ENCODE measurements around the gene AGBL1. TPM values are rescaled to one million over a fixed set of nuclear protein-coding genes. Genes with fewer than 3 reads are reported as not detected.
"Not testable (repeated sequence)": the region's sequence is repeated elsewhere in the genome, so short reads cannot be mapped to it uniquely, and the experiment has no call there.

Gene AGBL1
- total RNA-seq, 1 experiment from 2014 or later = not detected

GRCh38 chr15:86446253-86446640, 366.6 kb downstream of the AGBL1 start:
- no peaks in the 10 kb centered on the region for H3K79me2 ChIP-seq (ENCODE audit: insufficient read depth, low read length)
- H4K5ac ChIP-seq (ENCODE audit: insufficient read length, low read depth, low read length) = no peak overlapping the region
- WGBS (ENCODE audit: extremely low coverage, insufficient read length, low lambda C conversion rate) = no CpG with 5 or more reads among the region's 2 CpGs
- H3K56ac ChIP-seq (ENCODE audit: insufficient read length, low read depth, low read length) = no peak overlapping the region
- no peak for TF ChIP-seq CTCF (conservative IDR thresholded peaks at IDR 0.05)
- no peaks in the 10 kb centered on the region for H3K23me2 ChIP-seq (ENCODE audit: insufficient read length, low read depth, low read length, poor library complexity, severe bottlenecking)
- no peak overlapping the region for H3K14ac ChIP-seq (ENCODE audit: insufficient read depth, low read length)
- no peaks in the 10 kb centered on the region for H3K27me3 ChIP-seq (ENCODE audit: insufficient read depth, low read length)
- Mint-ChIP-seq H3K36me3 (ENCODE audit: insufficient read depth in 1 of 3, low read depth in 3 of 3) (no peaks in the 10 kb centered on the region), H3K4me3 (no peak overlapping the region), H3K9me3 (no peaks in the 10 kb centered on the region), H3K27me3 (ENCODE audit: low read depth) (no peaks in the 10 kb centered on the region), H3K4me1 (0 out of 4 replicates have a peak, but pooled peaks cover 0 to 2% of the 10 kb centered on the region in 2 experiments), H3K27ac (no peak overlapping the region)
- H3K9ac ChIP-seq (ENCODE audit: extremely low read depth, insufficient read length, low read length) = no peak overlapping the region
- H3T11ph ChIP-seq (ENCODE audit: low read length) = no peak overlapping the region
- no peak overlapping the region for H2AFZ ChIP-seq (ENCODE audit: low read length)
- no peak overlapping the region for H2BK5ac ChIP-seq (ENCODE audit: insufficient read length, low read length)
- no peak overlapping the region for H2AK5ac ChIP-seq (ENCODE audit: insufficient read length, low read length)
- no peak overlapping the region for H2BK12ac ChIP-seq (ENCODE audit: insufficient read length, low read depth, low read length)
- H3K79me1 ChIP-seq (ENCODE audit: insufficient read depth, low read depth, low read length, poor library complexity, severe bottlenecking) = no peaks in the 10 kb centered on the region
- no peak overlapping the region for H3K27ac ChIP-seq (ENCODE audit: insufficient read length, low read depth, low read length)
- H2BK120ac ChIP-seq (ENCODE audit: low read depth, low read length, poor library complexity, severe bottlenecking) = no peak overlapping the region
- no peak overlapping the region for H3K23ac ChIP-seq (ENCODE audit: insufficient read length, low read depth, low read length)
- H4K8ac ChIP-seq (replicated peaks; ENCODE audit: insufficient read length, low read depth, low read length) = no peak overlapping the region
- H3K9me3 ChIP-seq (ENCODE audit: control insufficient read depth, low read depth, low read length) = no peaks in the 10 kb centered on the region
- no peak overlapping the region for H3K4ac ChIP-seq (ENCODE audit: low read depth, low read length)
- DNase-seq = no peak
- H3K4me2 ChIP-seq (ENCODE audit: insufficient read depth, insufficient read length, low read length) = no peak overlapping the region
- H4K91ac ChIP-seq (ENCODE audit: insufficient read length, low read depth, low read length) = no peak overlapping the region
- H3K4me1 ChIP-seq (ENCODE audit: insufficient read depth, low read length) = no peaks in the 10 kb centered on the region
- no peak overlapping the region for H2BK15ac ChIP-seq (ENCODE audit: low read depth, low read length)
- no peaks in the 10 kb centered on the region for H4K20me1 ChIP-seq (ENCODE audit: control insufficient read depth, insufficient read depth, insufficient read length)
- H2BK20ac ChIP-seq (ENCODE audit: low read depth, low read length, poor library complexity, severe bottlenecking) = no peak overlapping the region
- H3K18ac ChIP-seq (ENCODE audit: insufficient read length, low read depth, low read length) = no peak overlapping the region

GRCh38 chr15:86465470-86466039, 385.9 kb downstream of the AGBL1 start:
- H3K27me3 ChIP-seq (ENCODE audit: insufficient read depth, low read length); H3K14ac ChIP-seq (ENCODE audit: insufficient read depth, low read length); H3K4me1 ChIP-seq (ENCODE audit: insufficient read depth, low read length); H2BK5ac ChIP-seq (ENCODE audit: insufficient read length, low read length); H3K23ac ChIP-seq (ENCODE audit: insufficient read length, low read depth, low read length); H3K27ac ChIP-seq (ENCODE audit: insufficient read length, low read depth, low read length); H4K5ac ChIP-seq (ENCODE audit: insufficient read length, low read depth, low read length); H3K18ac ChIP-seq (ENCODE audit: insufficient read length, low read depth, low read length); H3K27me3 Mint-ChIP-seq (ENCODE audit: low read depth); H3K9ac ChIP-seq (ENCODE audit: extremely low read depth, insufficient read length, low read length); H2AK5ac ChIP-seq (ENCODE audit: insufficient read length, low read length); H2BK20ac ChIP-seq (ENCODE audit: low read depth, low read length, poor library complexity, severe bottlenecking); H2BK12ac ChIP-seq (ENCODE audit: insufficient read length, low read depth, low read length); H4K91ac ChIP-seq (ENCODE audit: insufficient read length, low read depth, low read length); H4K20me1 ChIP-seq (ENCODE audit: control insufficient read depth, insufficient read depth, insufficient read length); H3K27ac Mint-ChIP-seq; DNase-seq; H2BK120ac ChIP-seq (ENCODE audit: low read depth, low read length, poor library complexity, severe bottlenecking); H3K4ac ChIP-seq (ENCODE audit: low read depth, low read length); H3K56ac ChIP-seq (ENCODE audit: insufficient read length, low read depth, low read length); H3K4me3 Mint-ChIP-seq; H4K8ac ChIP-seq (replicated peaks; ENCODE audit: insufficient read length, low read depth, low read length); H3K23me2 ChIP-seq (ENCODE audit: insufficient read length, low read depth, low read length, poor library complexity, severe bottlenecking); H2AFZ ChIP-seq (ENCODE audit: low read length); H3K4me1 Mint-ChIP-seq; H3K79me2 ChIP-seq (ENCODE audit: insufficient read depth, low read length); H3T11ph ChIP-seq (ENCODE audit: low read length); H3K79me1 ChIP-seq (ENCODE audit: insufficient read depth, low read depth, low read length, poor library complexity, severe bottlenecking); H2BK15ac ChIP-seq (ENCODE audit: low read depth, low read length); H3K4me2 ChIP-seq (ENCODE audit: insufficient read depth, insufficient read length, low read length); H3K9me3 ChIP-seq (ENCODE audit: control insufficient read depth, low read depth, low read length): not testable (repeated sequence)
- H3K36me3 Mint-ChIP-seq (ENCODE audit: insufficient read depth in 1 of 3, low read depth in 3 of 3) = peaks cover 7 to 32% (median 28%) of the 10 kb centered on the region in 3 experiments
- WGBS (ENCODE audit: extremely low coverage, insufficient read length, low lambda C conversion rate) = no CpG with 5 or more reads among the region's 8 CpGs
- H3K9me3 Mint-ChIP-seq = peaks cover 42 to 43% of the 10 kb centered on the region in 2 experiments

All from H9 (cell line).